GM21447 (cell line): Measurements from ENCODE around the gene EYS.

Experiments used
- ATAC-seq: cut with Tn5 transposase; IDR thresholded peaks from one replicate; pipeline ENCODE4 v1.9.1; 2021; ENCODE audit not compliant: unreplicated experiment

Gene EYS

DNA sequence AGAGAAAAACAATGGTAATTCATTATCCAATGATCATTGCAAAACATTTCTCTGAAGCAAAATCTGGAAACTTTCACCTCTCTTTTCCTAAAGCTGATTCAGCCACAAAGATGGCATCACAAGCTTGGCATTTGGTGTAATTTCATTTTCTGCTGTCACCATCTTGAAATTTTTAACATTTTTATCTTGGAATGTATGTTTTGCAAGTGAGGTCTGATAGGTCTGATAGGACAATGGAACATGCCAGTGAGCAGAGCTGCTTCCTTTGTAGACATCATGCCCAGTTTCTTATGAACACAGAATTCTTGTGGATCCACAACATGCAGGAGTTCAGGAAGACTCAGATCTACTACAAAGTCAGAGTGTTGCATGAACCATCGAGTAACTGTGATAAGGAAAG, 969.6 kb downstream of the EYS start:
- no peak for ATAC-seq

DNA sequence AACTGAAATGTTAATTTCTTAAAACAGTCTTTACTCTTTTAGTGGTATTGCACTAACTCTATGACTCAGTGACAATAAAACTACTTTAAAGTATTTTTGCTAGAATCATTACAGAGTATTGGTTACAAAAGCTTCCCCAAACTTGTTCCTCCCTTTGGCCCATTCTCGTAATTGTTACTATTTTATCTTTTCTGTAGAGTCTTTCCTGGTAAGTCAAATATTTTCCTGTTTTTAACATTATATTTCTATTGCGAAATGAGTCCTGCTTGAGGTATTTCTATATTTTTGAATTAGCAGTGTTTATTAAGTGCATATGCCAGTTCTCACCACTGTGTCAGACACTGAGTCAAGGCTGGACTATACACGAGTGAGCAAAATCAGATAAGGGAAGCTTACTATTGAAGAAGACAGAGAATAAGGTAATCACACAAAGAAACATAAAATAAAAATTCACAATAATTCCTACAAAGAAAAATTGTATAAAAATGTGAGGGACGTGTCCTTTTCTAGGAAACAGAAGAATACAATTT, 970.5 kb downstream of the EYS start:
- no peak for ATAC-seq

DNA sequence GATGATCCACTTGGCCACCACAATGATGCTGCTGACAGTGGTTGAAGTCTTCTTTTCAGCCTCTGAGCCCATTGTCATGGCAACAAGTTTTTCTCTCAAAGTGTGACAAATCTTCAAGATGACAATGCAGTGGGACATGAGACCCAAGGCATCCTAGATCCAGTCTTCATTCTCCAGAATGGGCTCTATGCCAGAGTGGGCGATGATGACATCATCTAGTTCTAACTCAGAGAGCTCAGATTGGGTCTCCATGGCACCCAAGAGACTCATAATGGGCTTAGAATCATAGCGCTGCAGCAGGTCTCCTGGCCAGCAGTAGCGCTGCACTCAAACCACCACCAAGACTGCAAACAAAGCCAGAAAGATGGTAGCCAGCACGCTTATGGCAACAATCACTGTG, 973.6 kb downstream of the EYS start:
- no peak for ATAC-seq

DNA sequence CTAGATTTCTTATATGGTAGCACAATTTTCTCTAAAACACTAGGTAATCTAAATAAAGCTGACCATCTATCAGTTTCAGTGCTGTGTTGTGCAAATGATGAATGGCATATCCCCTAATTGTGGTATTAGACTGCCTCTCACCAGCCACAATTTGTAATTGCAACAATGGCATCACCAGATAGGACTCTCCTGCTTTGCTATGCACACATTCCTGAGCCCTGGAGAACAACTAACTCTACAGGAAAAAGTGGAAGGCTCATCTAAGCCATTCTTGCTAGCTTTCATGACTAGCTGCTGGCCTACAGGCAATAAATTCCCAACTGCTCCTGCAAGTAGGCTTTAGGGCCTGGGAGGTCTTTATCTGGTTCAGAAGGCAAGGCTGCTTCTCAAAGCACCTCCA, 974.1 kb downstream of the EYS start:
- no peak for ATAC-seq

DNA sequence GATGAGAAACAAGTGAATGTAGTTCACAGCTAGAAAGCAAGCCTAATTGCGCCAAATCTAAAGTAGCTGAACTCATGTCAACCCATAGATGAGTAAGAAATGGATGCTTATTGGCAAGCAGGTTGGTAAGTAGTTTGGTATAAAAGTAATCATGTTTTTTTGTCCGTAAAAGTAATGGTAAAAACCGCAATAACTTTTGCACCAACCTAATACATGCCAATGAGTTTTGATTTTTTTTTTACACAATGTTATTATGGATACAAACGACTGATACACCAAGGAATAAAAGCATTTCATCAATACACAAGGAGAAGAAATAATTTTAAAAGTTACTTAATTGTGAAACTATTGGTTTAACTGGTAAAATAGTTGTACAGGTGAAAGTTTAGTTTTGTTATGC, 977.5 kb downstream of the EYS start:
- no peak for ATAC-seq

DNA sequence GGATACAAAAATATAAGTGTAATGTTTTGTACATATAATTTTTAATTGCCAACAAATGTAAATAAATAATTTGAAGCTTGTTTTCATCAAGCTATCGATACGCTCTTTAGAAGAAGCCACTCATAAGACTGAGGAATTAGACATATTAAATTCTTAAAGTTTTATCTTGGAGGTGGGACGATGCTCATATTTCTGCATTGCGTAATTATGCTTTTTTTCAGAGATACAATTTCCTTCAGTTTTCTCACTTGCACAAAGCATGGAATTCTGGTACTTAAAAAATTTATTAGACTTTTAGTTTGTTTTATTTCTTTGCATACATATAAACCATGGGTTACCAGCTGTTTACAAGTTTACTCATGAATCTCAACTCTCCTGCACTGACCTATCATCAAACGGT, 980.0 kb downstream of the EYS start:
- no peak for ATAC-seq

DNA sequence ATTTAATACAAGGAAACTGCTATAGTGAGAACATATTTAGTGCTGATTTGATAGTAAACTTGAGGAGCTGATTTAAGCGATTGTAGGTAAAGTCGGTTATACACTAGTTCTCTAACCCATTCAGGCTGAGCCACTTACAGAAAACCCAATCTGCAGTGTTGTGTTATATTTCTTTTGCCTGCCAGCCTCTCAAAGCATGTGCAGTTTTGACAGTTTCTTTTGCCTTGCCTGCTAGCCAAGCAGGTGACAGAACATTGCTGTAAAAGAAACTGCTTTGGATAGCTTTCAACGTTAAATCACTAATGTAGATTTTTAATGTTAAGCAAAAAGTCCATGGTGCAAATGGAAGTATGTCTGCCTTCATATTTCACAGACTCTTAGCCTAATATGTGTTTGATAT, 982.9 kb downstream of the EYS start:
- ATAC-seq: no peak

DNA sequence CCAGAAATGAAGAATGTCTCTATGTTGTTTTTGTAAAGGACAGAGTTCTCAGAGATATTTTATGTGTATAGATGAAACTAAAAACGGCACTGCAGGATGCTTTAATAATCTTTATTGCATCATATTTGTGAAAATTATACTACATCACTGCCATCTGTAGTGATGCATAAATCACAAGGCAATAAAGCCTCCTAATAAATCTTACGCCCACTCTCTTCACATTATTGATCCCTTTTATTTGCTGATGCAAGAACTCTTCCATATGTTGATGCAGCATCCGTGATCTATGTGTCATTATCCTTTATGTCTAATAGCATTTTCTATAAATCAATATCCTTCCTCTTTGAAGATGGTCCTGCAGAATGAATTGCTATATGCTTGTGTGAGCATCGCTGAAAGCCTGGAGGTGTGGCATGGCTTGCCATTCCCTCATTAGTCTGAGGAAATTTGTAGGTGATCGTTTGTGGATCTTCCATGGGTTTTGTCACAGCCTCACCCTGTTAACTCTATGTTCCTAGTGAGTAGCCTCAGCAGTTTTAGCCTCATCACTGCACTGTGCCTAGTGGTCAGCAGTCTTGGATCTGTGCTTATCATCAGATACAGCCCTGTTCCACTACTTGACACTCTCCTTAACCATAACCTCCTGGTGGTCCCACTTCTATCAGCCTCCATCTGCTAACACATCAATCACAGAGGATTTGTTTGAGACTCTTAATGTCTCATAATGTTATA, 983.5 kb downstream of the EYS start:
- ATAC-seq: no peak

DNA sequence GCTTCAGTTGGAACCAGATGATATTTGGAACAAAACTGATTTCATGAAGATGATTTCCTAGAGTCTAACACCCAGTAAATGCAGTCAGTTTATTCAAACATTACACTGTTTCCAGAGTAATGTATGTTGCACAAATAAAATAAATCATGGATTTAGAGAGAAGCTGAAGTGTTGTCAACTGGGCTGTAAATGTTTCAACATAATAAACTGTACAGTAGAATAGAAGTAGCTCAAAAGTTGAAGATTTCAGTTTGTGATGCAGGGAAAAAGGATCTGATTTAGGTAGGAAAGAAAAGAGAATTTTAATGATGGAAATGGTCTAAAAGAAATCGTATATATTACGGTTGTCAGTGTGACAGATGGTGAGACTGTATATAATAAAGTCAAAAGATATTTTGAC, 985.2 kb downstream of the EYS start:
- no peak for ATAC-seq

DNA sequence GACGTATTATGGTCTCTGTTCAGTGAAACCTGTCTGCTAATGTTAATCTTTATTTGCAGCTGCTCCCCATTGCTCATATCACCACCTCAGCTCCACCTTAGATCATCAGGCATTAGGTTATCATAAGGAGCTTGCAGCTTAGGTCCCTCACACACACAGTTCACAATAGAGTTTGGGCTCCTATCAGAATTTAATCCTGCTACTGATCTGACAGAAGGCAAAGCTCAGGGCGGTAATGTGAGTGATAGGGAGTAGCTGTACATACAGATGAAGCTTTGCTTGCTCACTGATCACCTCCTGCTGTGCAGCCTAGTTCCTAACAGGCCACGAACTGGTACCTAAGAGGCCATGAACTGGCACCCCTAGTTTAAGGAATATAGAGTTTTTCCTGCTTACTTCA, 989.7 kb downstream of the EYS start:
- no peak for ATAC-seq

DNA sequence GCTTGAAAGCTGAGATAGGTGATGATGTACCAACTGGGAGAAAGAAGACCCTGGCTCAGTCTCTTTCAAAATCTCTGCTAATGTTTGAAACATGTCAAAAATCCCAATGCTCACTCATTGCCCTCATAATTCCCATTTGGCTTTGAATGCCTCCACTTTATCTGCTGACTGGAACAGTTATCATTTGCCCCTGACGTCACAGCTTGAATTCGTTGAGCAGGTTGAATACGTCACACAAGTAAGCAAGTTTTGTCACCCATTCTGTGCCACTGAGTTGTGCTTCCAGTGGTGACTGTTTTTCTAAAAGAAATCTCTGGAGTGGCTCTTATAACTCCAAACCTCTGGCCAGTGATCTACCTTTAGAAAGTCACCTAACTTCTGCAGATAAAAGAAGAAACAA, 991.4 kb downstream of the EYS start:
- no peak for ATAC-seq

DNA sequence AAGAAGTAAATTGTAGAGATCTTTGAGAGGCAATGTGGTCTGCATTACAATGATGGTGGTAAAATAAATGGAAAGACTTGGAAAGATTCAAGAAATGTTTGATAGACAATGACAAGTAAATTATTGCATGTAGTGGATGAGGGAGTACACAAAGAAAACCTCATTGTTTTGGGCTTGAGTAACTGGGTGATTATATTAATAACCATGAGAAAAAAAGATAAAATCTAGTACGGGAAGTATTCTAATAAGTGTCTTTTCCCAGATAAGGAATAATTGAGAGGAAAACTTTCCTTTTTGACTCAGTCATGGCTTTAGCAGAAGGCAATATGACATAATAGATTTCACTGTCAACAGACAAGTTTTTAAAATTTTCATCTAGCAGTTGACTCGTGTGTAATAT, 993.0 kb downstream of the EYS start:
- no peak for ATAC-seq

DNA sequence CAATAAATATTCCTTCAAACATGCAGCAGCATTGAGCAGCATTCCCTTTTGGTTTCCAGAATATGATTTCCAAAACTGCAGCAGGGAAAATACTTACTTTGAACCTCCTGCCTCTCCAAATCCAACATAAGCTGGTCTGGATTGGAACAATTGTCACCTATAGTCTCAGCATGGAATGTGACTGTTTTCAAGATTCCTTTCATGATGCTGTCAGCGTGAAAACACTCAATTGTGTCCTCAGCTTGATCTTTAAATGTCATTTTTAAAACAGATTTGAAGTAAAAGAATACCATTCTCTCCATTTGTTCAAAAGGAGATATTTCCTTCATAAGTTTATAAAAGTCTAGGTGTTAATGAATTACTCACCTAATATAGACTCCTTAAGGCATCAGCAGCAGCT, 993.9 kb downstream of the EYS start:
- no peak for ATAC-seq

DNA sequence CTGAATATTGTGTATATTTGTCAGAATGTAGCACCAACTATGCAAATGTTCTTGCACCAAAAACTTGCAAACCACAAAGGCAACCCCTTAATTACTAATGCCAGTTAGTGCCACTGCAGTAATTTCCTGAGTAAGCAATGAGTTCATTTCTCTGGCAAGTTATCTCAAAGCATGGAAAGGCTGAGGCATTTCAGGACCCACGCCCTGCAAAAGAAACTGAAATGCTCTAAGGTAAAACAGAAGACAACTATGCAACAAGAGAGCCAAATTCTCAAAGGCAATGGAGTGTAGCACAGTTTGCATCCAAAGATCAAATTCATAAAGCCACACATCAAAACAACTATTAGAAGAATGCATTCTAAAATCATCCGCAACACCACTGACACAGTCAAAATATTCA, 994.4 kb downstream of the EYS start:
- ATAC-seq: no peak

DNA sequence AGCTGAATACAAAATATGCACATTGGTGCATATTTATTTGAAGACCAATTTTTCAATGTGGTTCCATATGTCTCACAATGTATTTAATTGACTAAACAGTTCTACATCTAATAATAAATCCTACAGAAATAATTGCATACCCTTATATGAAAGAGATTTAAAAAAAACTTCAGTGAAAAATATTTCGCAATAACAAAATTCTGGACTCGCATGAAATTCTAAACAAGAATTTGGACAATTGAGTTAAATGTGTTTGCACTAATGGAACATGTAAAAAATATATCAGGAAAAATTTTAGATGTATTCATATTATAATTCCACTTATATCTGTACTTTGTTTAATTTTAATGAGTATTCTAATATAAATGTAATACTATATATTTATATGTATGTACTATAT, 1003.1 kb downstream of the EYS start:
- no peak for ATAC-seq

DNA sequence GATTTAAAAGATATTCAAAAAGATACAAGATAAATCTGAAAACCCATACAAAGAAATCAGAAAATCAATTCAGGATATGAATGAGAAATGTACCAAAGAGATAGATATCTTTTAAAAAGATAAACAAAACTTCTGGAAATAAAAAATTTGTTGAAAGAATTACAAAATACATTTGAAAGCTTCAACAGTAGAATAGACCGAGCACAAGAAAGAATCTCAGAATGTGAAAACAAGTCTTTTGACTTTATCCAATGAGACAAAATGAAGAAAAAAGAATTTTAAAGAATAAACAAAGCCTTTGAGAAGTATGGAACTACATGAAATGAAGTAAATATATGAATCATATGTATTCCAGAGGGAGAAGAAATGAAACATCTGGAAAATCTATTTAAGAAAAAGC, 1011.0 kb downstream of the EYS start:
- no peak for ATAC-seq

DNA sequence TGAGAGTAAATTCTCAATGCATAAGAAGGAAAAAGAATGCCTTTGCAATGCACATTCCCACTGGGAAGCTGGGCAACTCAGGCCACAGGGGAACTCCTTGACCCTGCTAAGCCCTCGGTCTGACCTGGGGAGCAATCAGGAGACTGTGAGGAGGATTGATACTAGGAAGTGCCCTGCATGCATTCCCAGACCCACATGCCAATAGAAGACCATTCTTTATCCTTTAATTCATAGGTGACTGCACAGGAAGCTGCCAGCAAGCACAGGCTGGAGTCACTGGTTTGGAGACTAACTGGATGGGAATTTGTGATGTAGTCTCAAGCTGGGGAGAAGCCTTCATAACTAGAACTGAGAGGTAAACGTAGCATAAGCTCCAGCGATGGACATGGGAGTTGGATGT, 1012.7 kb downstream of the EYS start:
- ATAC-seq: no peak

DNA sequence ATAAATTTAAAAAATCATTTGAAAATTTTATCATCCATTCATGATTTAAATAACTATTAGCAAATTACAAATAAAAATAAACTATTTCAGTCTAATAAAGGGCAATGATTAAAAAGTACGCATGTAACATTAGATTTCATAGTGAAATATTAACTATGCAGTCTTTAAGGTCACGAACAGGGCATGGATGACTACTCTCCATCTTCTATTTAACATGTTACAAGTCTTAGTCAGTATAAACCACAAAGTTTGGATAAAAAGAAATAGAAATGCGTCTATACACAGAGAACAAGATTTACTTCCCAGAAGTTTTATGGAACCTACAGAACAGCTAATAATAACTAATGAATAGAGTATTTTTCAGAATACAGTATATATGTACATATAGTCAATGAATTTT, 1016.0 kb downstream of the EYS start:
- ATAC-seq: no peak

DNA sequence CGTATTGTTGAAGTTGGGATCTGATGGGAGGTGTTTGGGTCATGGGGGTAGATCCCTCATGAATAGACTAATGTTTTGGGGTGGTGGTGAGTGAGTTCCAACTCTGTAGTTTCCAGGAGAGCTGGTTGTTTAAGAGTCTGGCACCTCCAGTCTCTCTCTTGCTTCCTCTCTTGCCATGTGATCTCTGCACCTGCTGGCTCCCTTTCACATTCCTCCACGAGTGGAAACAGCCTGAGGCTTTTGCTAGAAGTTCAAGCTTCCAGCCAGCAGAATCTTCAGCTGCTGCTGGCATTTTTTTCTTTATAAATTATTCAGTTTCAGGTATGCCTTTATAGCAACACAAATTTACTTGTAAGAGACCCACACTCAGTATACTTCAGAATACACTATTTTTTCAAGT, 1021.6 kb downstream of the EYS start:
- ATAC-seq: no peak

DNA sequence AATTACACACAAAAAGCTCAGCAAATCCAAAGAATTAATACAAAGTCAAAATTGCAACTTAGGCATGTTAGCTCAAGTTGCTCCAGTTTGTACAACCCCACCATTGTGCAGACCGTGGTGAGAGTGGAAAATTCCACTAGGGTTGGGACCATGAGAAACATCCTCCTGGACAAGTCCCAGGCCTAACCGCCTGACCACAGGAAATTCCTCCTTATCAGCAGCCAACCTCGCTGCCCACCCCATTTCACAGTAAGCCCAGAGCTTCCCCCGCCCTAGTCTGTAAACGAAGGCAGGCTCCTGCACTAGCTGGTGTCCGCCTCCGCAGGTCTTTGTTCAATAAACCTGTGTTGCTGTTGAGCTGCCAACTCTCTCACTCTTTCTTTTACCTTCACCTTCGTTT, 1023.3 kb downstream of the EYS start:
- ATAC-seq: no peak

DNA sequence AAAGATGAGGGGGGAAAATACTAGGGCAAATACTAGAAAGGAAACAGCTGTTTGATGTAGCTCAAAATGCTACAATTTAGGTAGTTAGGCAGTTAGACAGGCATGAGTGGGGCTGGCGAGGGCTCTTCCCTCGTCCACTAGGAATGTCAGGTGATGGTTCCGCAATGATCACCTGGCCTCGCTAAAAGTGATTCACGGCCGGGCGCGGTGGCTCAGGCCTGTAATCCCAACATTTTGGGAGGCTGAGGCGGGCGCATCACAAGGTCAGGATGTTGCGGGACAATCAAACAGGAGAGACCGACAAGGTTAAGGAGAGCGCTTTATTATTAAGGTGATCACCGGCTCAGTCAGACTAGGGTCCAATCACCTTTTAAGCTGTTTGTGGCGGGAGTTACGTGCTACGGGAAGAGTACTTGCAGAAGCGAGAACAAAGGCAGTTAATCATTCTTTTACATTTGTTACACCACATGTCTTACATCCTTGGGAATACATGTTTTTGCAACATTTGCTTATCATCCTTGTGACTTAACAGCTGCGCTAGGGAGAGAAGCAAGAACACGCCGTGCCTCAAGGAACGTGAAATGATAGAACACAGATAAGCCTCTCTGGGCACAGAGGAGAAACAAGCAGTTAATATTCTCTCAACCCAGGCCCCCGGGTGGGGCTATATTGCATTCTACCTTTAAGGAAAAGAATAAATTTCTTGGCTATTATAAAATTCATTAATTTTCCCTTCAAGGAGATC, 1025.4 kb downstream of the EYS start:
- no peak for ATAC-seq

DNA sequence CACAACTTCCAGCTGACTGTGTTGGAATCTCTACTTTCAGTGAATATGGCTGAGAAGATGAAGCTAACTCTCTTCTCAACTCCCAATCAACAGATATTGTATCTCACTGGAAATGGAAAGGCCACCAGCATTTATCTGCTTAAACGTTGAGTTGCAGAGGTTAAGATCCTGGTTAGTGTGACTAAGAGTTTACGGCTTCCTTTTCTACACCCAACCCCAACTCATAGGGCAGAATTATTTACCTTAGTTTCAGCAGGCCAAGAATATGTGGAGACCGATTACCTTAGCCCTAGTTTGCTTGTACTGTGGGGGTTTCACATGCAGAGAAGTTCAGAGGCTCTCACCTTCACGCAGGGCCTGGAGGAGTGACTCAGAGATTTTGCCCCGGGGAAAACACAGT, 1026.6 kb downstream of the EYS start:
- no peak for ATAC-seq

DNA sequence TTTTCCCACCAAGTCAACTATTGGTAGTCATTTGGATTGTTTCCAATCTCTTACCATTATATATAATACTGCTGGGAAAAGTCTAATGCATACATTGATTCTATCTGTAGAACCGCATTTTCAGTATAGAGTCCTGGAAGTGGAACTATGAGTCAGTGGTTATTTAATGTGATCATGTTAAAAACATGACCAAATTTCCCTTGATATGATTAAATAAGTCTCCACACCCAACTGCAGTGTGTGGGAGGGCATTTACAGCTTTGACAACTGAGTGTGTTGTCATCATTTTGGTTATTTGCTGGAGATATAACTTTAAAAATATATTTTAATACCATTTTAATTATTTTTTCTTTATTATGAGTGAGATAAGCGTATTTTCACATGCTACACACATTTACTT, 1027.6 kb downstream of the EYS start:
- no peak for ATAC-seq
